Upper lobe of right lung (tissue), 1 donor: ENCODE data around the gene NAIP. TPM values are rescaled to one million over a fixed set of nuclear protein-coding genes. Genes with fewer than 3 reads are reported as not detected.

Experiments
- total RNA-seq: library from RNA; stranded (reverse); fragmentation: NEBNext Ultra II Directional; extraction: Animal tissue kit (Norgen Biotek cat#: 25700); gene quantifications from one replicate; pipeline ENCODE4 v1.2.1, GENCODE V29; 2021
- donor health status: DM: no; HTN: yes; CAD: no; lungs with severe emphysema.

The NAIP gene
- total RNA-seq, 1 donor from 2014 or later = 28.8 TPM

Other genes with a start within 250 kb of the NAIP start
- 8.9 TPM for gene SERF1A, start 124.7 kb downstream of the NAIP start, total RNA-seq
- 32.5 TPM for gene SMN1, start 100.3 kb downstream of the NAIP start, total RNA-seq
- gene GTF2H2, start 42.3 kb upstream of the NAIP start, total RNA-seq = 27.0 TPM